ENCODE data around the gene MAPRE2.

MAPRE2 gene

DNA sequence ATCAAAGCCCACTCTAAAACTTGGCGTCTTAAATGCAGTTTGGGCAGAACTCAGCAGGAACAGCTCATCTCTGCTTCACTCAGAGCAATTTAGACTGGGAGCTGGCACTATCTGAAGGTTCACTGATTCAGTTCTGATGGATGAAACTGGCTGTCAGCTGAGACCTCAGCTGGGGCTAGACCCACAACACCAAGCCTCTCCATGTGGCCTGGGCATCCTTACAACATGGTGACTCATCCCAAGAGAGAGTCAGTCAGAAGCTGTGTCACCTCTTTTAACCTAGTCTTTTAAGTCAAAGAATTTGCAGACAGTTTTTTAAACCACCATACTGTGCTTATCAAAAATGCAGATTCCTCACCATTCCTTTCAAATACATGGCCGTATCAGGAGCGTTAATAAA, 137.0 kb downstream of the MAPRE2 start:
- no peak overlapping the region for H3K27ac Mint-ChIP-seq
- peaks cover 7% of the 10 kb centered on the region for H3K4me1 Mint-ChIP-seq (ENCODE audit: low read depth)
- peaks cover 5% of the 10 kb centered on the region for H3K9me3 Mint-ChIP-seq
- H3K27me3 Mint-ChIP-seq (ENCODE audit: low read depth): no peaks in the 10 kb centered on the region
- H3K4me3 Mint-ChIP-seq: no peak overlapping the region
- H3K36me3 Mint-ChIP-seq (ENCODE audit: low read depth): no peaks in the 10 kb centered on the region
- DNase-seq (ENCODE audit: low spot score): peak; percentile 13

DNA sequence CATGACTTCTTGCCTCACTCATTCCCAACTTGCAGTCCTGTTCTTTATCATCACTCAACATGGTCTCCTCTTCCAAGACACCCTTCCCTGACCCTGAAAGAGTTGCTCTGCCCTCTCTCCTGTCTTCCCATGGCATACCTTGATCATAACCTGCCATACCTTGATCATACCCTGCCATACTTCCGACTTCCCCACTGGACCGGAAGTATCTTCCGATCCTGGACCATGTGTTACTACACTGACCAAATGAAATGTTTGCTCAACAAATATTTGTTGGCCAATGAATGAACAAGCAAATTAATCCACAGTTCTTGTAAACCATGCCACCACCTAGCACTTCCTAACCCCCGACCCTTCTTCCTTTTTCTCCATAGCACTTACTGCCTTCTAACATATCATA, 138.7 kb downstream of the MAPRE2 start:
- H3K9me3 Mint-ChIP-seq: peaks cover 5% of the 10 kb centered on the region
- DNase-seq (ENCODE audit: low spot score): no peak
- no peak overlapping the region for H3K4me3 Mint-ChIP-seq
- no peak overlapping the region for H3K27ac Mint-ChIP-seq
- peaks cover under 1% of the 10 kb centered on the region for H3K4me1 Mint-ChIP-seq (ENCODE audit: low read depth)
- no peaks in the 10 kb centered on the region for H3K36me3 Mint-ChIP-seq (ENCODE audit: low read depth)
- H3K27me3 Mint-ChIP-seq (ENCODE audit: low read depth): no peaks in the 10 kb centered on the region

DNA sequence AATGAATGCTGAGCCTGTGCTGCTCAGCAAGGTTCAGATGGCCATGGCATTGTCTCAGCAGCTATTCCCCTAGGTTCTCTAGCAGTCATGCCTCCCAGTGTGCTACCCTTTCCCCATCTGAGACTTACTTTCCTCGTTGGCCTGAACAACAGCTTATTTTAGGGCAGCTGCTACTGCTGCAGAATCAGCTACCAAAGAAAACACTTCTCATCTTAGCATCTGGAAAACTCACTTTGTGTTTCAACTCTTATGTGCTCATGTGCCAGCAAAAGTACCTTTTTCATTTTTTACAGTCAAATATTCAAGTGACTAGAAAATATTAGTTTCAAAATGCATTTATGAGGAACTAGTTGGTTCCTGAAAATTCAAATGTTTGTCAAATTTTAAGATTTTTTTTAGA, 139.2 kb downstream of the MAPRE2 start:
- H3K9me3 Mint-ChIP-seq: peaks cover 5% of the 10 kb centered on the region
- H3K4me3 Mint-ChIP-seq: no peak overlapping the region
- no peak for DNase-seq (ENCODE audit: low spot score)
- H3K4me1 Mint-ChIP-seq (ENCODE audit: low read depth): no peaks in the 10 kb centered on the region
- H3K27me3 Mint-ChIP-seq (ENCODE audit: low read depth): no peaks in the 10 kb centered on the region
- no peak overlapping the region for H3K27ac Mint-ChIP-seq
- no peaks in the 10 kb centered on the region for H3K36me3 Mint-ChIP-seq (ENCODE audit: low read depth)

DNA sequence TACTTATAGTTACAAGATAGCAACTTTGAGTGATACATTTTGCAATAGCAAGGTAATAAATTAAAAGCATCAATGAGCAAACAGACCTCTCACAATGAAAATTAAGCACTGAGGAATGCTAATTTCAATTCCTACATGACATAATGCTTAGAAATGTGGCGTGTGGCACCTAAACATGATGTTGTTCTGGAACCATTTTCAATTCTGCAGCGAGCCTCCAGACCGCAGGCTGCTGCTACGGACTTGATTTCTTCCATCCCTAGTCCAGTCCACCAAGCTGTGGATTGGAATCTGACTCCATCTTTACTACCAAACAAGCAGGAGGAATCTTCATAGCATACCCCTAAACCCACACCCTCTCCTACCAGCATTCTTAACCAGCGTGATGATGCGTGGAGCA, 140.9 kb downstream of the MAPRE2 start:
- Mint-ChIP-seq H3K4me1 (ENCODE audit: low read depth) (no peaks in the 10 kb centered on the region), H3K4me3 (no peak overlapping the region), H3K27me3 (ENCODE audit: low read depth) (no peaks in the 10 kb centered on the region), H3K9me3 (peaks cover under 1% of the 10 kb centered on the region), H3K27ac (no peak overlapping the region), H3K36me3 (ENCODE audit: low read depth) (no peaks in the 10 kb centered on the region)
- no peak for DNase-seq (ENCODE audit: low spot score)

DNA sequence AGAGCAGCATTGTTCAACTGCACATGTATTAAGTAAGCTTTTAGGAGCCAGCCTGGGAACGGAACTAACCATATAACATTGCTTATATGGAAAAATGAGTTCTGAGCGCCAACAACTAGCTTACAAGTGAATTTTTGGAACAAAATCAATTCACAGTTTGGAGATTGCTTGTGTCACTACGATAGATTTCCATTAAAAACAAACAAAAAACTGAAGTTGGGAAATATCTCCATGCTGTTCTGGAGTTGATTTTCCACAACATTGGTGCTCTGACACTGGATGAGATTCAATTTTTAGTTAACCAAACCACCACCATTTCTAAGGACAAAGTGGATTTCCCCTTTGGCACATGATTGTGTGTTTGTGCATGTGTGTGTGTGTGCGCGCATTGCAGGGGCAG, 142.7 kb downstream of the MAPRE2 start:
- Mint-ChIP-seq H3K27ac (no peak overlapping the region), H3K4me1 (ENCODE audit: low read depth) (no peaks in the 10 kb centered on the region), H3K4me3 (no peak overlapping the region), H3K36me3 (ENCODE audit: low read depth) (no peaks in the 10 kb centered on the region), H3K27me3 (ENCODE audit: low read depth) (no peaks in the 10 kb centered on the region), H3K9me3 (no peaks in the 10 kb centered on the region)
- no peak for DNase-seq (ENCODE audit: low spot score)

DNA sequence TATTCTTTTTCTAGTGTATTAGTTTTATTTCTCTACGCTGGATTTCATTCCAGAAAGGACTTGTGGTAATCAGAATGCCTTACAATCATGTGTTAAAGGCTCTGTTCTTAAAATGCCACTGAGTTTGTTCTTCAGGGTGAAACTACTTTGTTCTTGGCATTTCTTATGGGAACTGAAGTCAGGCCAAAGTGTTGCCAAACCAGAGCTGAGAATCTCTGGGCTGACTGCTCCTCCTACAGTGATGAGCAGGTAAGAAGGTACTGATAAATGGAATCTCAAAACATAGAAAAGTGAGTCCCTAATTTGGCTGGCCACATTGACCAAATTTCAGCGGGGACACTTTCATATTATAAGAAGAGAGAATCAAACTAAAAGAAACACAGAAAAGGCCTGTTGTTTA, 144.6 kb downstream of the MAPRE2 start:
- H3K36me3 Mint-ChIP-seq (ENCODE audit: low read depth): no peaks in the 10 kb centered on the region
- no peak overlapping the region for H3K4me3 Mint-ChIP-seq
- H3K27ac Mint-ChIP-seq: no peak overlapping the region
- H3K9me3 Mint-ChIP-seq: no peaks in the 10 kb centered on the region
- no peaks in the 10 kb centered on the region for H3K27me3 Mint-ChIP-seq (ENCODE audit: low read depth)
- H3K4me1 Mint-ChIP-seq (ENCODE audit: low read depth): no peaks in the 10 kb centered on the region
- no peak for DNase-seq (ENCODE audit: low spot score)

DNA sequence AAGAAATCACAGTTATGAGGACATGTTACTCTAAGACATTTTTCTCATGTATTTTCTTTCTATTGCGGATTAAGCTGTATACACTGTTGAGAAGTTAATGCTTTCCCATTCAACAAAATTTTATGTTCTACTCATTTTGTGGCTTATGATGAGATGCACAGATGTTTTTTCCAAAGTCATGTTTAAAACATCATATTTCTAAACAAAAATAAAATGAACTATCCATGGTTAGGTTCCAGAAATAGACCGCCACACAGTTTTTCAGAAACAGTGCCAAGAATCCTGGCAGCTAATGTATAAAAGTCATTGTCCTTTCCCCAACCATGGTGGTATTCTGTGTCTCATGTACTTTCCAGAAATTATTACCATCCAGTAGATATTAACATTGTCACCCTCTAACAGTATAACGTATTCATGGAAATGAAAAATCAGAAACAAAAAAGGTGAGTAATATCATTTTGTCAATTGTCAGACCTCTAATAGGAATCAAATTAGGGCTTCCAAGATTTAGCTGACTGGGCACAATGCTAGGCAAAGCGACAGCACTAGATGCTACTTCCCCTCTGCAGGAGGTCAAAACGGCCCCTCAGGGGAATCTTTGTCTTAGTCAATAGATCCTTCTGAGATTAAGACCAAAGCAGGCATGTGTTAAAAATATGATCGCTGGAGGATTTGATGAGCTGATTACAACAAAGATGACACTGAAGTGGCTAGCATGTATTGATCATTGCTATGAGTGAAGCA, 145.2 kb downstream of the MAPRE2 start:
- H3K9me3 Mint-ChIP-seq: no peaks in the 10 kb centered on the region
- no peaks in the 10 kb centered on the region for H3K27me3 Mint-ChIP-seq (ENCODE audit: low read depth)
- H3K4me3 Mint-ChIP-seq: no peak overlapping the region
- no peaks in the 10 kb centered on the region for H3K36me3 Mint-ChIP-seq (ENCODE audit: low read depth)
- DNase-seq (ENCODE audit: low spot score): no peak
- H3K27ac Mint-ChIP-seq: no peak overlapping the region
- no peaks in the 10 kb centered on the region for H3K4me1 Mint-ChIP-seq (ENCODE audit: low read depth)

DNA sequence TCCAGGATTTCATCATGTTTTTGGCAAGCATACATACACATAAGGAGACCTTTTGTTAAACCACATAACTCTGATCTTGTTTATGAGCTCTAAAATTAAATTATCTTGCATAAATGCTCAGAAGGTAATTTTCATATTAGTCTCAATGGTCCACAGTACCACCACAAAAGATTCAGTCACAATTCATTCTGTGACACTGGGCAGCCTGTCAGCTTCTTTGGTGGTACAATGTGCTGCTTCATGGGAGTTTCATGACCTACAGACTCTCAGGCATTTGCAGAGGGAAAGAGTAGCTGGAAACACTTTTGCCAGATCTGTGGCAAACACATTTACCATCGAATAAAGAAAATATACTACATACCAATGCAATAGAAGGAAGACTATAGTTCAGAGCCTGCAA, 148.3 kb downstream of the MAPRE2 start:
- Mint-ChIP-seq H3K27me3 (ENCODE audit: low read depth) (no peaks in the 10 kb centered on the region), H3K36me3 (ENCODE audit: low read depth) (no peaks in the 10 kb centered on the region), H3K4me1 (ENCODE audit: low read depth) (peaks cover 3% of the 10 kb centered on the region), H3K4me3 (no peak overlapping the region), H3K27ac (no peak overlapping the region), H3K9me3 (no peaks in the 10 kb centered on the region)
- DNase-seq (ENCODE audit: low spot score): no peak

DNA sequence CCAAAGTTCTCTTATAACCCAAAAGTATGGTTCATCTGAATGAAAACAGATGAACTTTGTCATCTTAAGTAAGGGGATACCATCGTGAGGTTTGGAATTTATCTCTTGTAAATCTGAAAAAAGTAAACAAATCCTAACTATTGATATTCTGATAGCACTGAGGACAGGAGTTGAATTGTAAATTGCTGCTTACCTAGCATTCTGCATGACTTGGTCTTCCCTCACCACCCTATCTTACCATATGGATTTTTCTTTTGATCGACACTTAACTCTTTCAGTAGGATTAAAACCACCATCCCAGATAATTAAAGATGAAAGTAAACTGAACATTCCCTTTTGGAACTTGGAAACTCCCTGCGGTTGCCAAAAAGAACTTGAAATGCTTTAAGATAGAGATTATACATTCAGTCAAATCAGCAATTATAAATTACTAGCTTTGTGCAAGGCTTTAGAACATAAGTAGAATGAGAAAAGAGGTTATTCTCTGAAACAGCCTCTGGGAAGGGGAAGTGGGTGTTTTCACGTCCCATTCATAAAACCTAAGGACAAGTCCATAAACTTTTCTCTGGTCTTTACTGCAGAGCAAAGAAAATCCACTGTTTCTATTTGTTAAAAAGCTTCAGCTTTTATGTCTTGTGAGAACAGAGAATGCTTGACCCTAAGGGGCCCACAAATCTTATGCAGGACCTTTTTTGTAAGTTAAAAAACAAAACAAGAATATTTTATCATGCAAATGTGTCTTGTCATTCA, 149.9 kb downstream of the MAPRE2 start:
- DNase-seq (ENCODE audit: low spot score): no peak
- H3K4me1 Mint-ChIP-seq (ENCODE audit: low read depth): peaks cover 3% of the 10 kb centered on the region
- H3K27me3 Mint-ChIP-seq (ENCODE audit: low read depth): no peaks in the 10 kb centered on the region
- no peaks in the 10 kb centered on the region for H3K9me3 Mint-ChIP-seq
- H3K4me3 Mint-ChIP-seq: no peak overlapping the region
- no peaks in the 10 kb centered on the region for H3K36me3 Mint-ChIP-seq (ENCODE audit: low read depth)
- H3K27ac Mint-ChIP-seq: no peak overlapping the region

DNA sequence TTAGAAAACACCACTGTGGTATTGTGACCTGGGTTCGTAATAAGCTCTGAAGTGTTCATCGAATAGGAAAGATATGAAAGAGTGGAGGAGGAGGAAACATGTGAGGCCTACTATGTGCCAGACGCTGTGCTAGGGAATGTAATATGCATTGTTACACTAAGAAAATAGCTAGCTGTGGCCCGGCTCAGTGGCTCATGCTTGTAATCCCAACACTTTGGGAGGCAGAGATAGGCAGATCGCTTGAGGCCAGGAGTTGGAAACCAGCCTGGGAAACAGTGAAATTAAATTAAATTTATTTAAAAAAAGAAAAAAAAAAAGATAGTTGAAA, 150.4 kb downstream of the MAPRE2 start:
- H3K36me3 Mint-ChIP-seq (ENCODE audit: low read depth): no peaks in the 10 kb centered on the region
- no peaks in the 10 kb centered on the region for H3K9me3 Mint-ChIP-seq
- H3K4me3 Mint-ChIP-seq: no peak overlapping the region
- H3K27me3 Mint-ChIP-seq (ENCODE audit: low read depth): no peaks in the 10 kb centered on the region
- peaks cover 3% of the 10 kb centered on the region for H3K4me1 Mint-ChIP-seq (ENCODE audit: low read depth)
- no peak for DNase-seq (ENCODE audit: low spot score)
- no peak overlapping the region for H3K27ac Mint-ChIP-seq

DNA sequence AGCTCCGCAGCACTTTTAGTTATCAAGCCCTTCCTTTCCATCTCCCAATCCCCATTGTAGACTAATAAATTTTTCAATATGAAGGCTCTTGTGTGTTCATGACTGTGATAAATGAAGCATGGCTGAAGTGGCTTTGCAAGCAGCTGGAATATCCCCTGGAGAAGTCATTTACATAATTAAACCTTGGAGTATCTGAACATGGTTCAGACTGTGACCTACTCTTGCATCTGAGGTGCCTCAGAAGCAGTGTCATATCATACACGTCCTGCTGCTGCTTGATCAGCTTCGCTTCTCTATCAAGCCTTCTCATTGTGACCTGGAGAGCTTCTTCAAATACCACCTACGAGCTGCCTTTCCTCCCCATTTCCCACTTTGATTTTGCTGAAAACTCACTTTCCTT, 151.2 kb downstream of the MAPRE2 start:
- Mint-ChIP-seq H3K27me3 (ENCODE audit: low read depth) (no peaks in the 10 kb centered on the region), H3K36me3 (ENCODE audit: low read depth) (no peaks in the 10 kb centered on the region), H3K4me1 (ENCODE audit: low read depth) (peaks cover 3% of the 10 kb centered on the region), H3K9me3 (no peaks in the 10 kb centered on the region), H3K4me3 (no peak overlapping the region), H3K27ac (no peak overlapping the region)
- no peak for DNase-seq (ENCODE audit: low spot score)

Data from T-helper 2 cell treated with Interferon-gamma antibody and Interleukin-4, amounts not matched to agents 5 μg/mL and 100 μg/mL, for 36 hours (primary cell).